H9 (cell line): Measurements from ENCODE around the gene DPP6. TPM values are rescaled to one million over a fixed set of nuclear protein-coding genes. Genes with fewer than 3 reads are reported as not detected.
A peak's percentile ranks its signal among the peaks of the same experiment; 100 is the strongest.

Source experiments
- DNase-seq: peaks from one replicate; pipeline ENCODE4 v3.0.0-alpha.2; 2017
- H2AFZ ChIP-seq: one replicate; pipeline ENCODE4 v1.6.1; 2013; ENCODE audit warnings: mild to moderate bottlenecking, low read length, control low read depth, moderate library complexity
- H2AK5ac ChIP-seq: 2 replicates; pipeline ENCODE4 v1.6.1; 2013; ENCODE audit warnings: low read length, control low read depth, mixed read lengths; ENCODE audit not compliant: insufficient read length
- H2BK120ac ChIP-seq: one replicate; pipeline ENCODE4 v1.6.1; 2013; ENCODE audit warnings: low read depth, mild to moderate bottlenecking, low read length, control low read depth, inconsistent platforms; ENCODE audit not compliant: poor library complexity, severe bottlenecking
- H2BK12ac ChIP-seq: 2 replicates; pipeline ENCODE4 v1.6.1; 2013; ENCODE audit warnings: low read length, control low read depth, mixed read lengths, low read depth; ENCODE audit not compliant: insufficient read length
- H2BK15ac ChIP-seq: 2 replicates; pipeline ENCODE4 v1.6.1; 2013; ENCODE audit warnings: low read depth, low read length, control low read depth
- H2BK20ac ChIP-seq: one replicate; pipeline ENCODE4 v1.6.1; 2013; ENCODE audit warnings: low read depth, mild to moderate bottlenecking, low read length, control low read depth, inconsistent platforms; ENCODE audit not compliant: poor library complexity, severe bottlenecking
- H2BK5ac ChIP-seq: 2 replicates; pipeline ENCODE4 v1.6.1; 2013; ENCODE audit warnings: low read length, control low read depth, mixed read lengths; ENCODE audit not compliant: insufficient read length
- H3K14ac ChIP-seq: 2 replicates; pipeline ENCODE4 v1.6.1; 2013; ENCODE audit warnings: low read length, control low read depth; ENCODE audit not compliant: insufficient read depth
- H3K18ac ChIP-seq: 2 replicates; pipeline ENCODE4 v1.6.1; 2013; ENCODE audit warnings: low read depth, mild to moderate bottlenecking, mixed read lengths, low read length, control low read depth; ENCODE audit not compliant: insufficient read length
- H3K23ac ChIP-seq: 2 replicates; pipeline ENCODE4 v1.6.1; 2013; ENCODE audit warnings: low read length, control low read depth, mixed read lengths, low read depth; ENCODE audit not compliant: insufficient read length
- H3K23me2 ChIP-seq: 2 replicates; pipeline ENCODE4 v1.6.1; 2013; ENCODE audit warnings: low read depth, mild to moderate bottlenecking, mixed read lengths, low read length, control low read depth; ENCODE audit not compliant: insufficient read length, poor library complexity, severe bottlenecking
- H3K27ac ChIP-seq: 2 replicates; pipeline ENCODE4 v1.5.1; 2013; ENCODE audit warnings: low read length, control low read depth, mixed read lengths, low read depth; ENCODE audit not compliant: insufficient read length
- H3K27me3 ChIP-seq: 2 replicates; pipeline ENCODE4 v1.6.1; 2013; ENCODE audit warnings: low read length, control low read depth, inconsistent platforms; ENCODE audit not compliant: insufficient read depth
- H3K4ac ChIP-seq: 2 replicates; pipeline ENCODE4 v1.6.1; 2013; ENCODE audit warnings: low read depth, mild to moderate bottlenecking, control low read depth, inconsistent platforms, low read length, moderate library complexity
- H3K4me1 ChIP-seq: 2 replicates; pipeline ENCODE4 v1.6.1; 2013; ENCODE audit warnings: low read length, control low read depth, inconsistent platforms; ENCODE audit not compliant: insufficient read depth
- H3K4me2 ChIP-seq: 2 replicates; pipeline ENCODE4 v1.6.1; 2013; ENCODE audit warnings: low read length, control low read depth, mixed read lengths; ENCODE audit not compliant: insufficient read length, insufficient read depth
- H3K56ac ChIP-seq: 2 replicates; pipeline ENCODE4 v1.6.1; 2013; ENCODE audit warnings: low read depth, mild to moderate bottlenecking, mixed read lengths, low read length, control low read depth; ENCODE audit not compliant: insufficient read length
- H3K79me1 ChIP-seq: 2 replicates; pipeline ENCODE4 v1.6.1; 2013; ENCODE audit warnings: low read depth, mild to moderate bottlenecking, moderate library complexity, low read length, control low read depth, inconsistent platforms; ENCODE audit not compliant: insufficient read depth, poor library complexity, severe bottlenecking
- H3K79me2 ChIP-seq: 2 replicates; pipeline ENCODE4 v1.6.1; 2013; ENCODE audit warnings: low read length, control low read depth, inconsistent platforms; ENCODE audit not compliant: insufficient read depth
- H3K9ac ChIP-seq: 2 replicates; pipeline ENCODE4 v1.6.1; 2013; ENCODE audit warnings: low read length, control low read depth, mixed read lengths; ENCODE audit not compliant: insufficient read length; ENCODE audit errors: extremely low read depth
- H3K9me3 ChIP-seq: one replicate; pipeline ENCODE4 v1.6.1; 2013; ENCODE audit warnings: low read depth, low read length, inconsistent platforms; ENCODE audit not compliant: control insufficient read depth
- H3T11ph ChIP-seq: one replicate; pipeline ENCODE4 v1.6.1; 2013; ENCODE audit warnings: mild to moderate bottlenecking, low read length, control low read depth, inconsistent platforms
- H4K20me1 ChIP-seq: one replicate; pipeline ENCODE4 v1.6.1; 2013; ENCODE audit not compliant: control insufficient read depth, insufficient read length, insufficient read depth
- H4K5ac ChIP-seq: 2 replicates; pipeline ENCODE4 v1.6.1; 2013; ENCODE audit warnings: low read depth, mild to moderate bottlenecking, mixed read lengths, low read length, control low read depth; ENCODE audit not compliant: insufficient read length
- H4K8ac ChIP-seq: replicated peaks from 2 replicates; pipeline ENCODE4 v1.6.1; 2013; ENCODE audit warnings: low read length, control low read depth, mixed read lengths, low read depth; ENCODE audit not compliant: insufficient read length
- H4K91ac ChIP-seq: 2 replicates; pipeline ENCODE4 v1.6.1; 2013; ENCODE audit warnings: low read depth, mild to moderate bottlenecking, moderate library complexity, mixed read lengths, low read length, control low read depth; ENCODE audit not compliant: insufficient read length
- H3K27ac Mint-ChIP-seq, 3 experiments: 2 replicates in 2 of 3; 3 replicates in 1 of 3; pipeline ENCODE4 v1.8.0; 2020 to 2021; ENCODE audit warnings: mixed read lengths in 3 of 3, mild to moderate bottlenecking in 1 of 3, moderate library complexity in 1 of 3
- H3K27me3 Mint-ChIP-seq: 2 replicates; pipeline ENCODE4 v1.8.0; 2021; ENCODE audit warnings: low read depth, mild to moderate bottlenecking, moderate library complexity, mixed read lengths
- H3K36me3 Mint-ChIP-seq, 3 experiments: 2 replicates in 2 of 3; 3 replicates in 1 of 3; pipeline ENCODE4 v1.8.0; 2020 to 2021; ENCODE audit warnings: low read depth in 3 of 3, mixed read lengths in 3 of 3; ENCODE audit not compliant: insufficient read depth in 1 of 3
- H3K4me1 Mint-ChIP-seq, 2 experiments: 2 replicates each; pipeline ENCODE4 v1.8.0; 2020; ENCODE audit warnings: mixed read lengths in 2 of 2
- H3K4me3 Mint-ChIP-seq, 2 experiments: 2 replicates in 1 of 2; 3 replicates in 1 of 2; pipeline ENCODE4 v1.8.0; 2020 to 2021; ENCODE audit warnings: mild to moderate bottlenecking in 2 of 2, mixed read lengths in 2 of 2, moderate library complexity in 1 of 2
- H3K9me3 Mint-ChIP-seq, 2 experiments: 2 replicates in 1 of 2; 3 replicates in 1 of 2; pipeline ENCODE4 v1.8.0; 2020; ENCODE audit warnings: mild to moderate bottlenecking in 2 of 2, mixed read lengths in 2 of 2, moderate library complexity in 1 of 2
- WGBS: extraction: QIAGEN DNeasy Blood & Tissue Kit; methylation state at CpG from one replicate; pipeline ENCODE4 v1.1.7; 2013; ENCODE audit warnings: missing lambda C conversion rate, low lambda C conversion rate, mixed read lengths; ENCODE audit not compliant: insufficient read length; ENCODE audit errors: extremely low coverage; 5-methylcytosine and 5-hydroxymethylcytosine counted together
- total RNA-seq: library from RNA; stranded (reverse); gene quantifications from 2 replicates; pipeline ENCODE4 v1.2.1, GENCODE V29; 2021
- TF ChIP-seq, protein P1 (sequence below): fragments of 200-600 bp; sonication (generic); conservative IDR thresholded peaks from 3 replicates; pipeline ENCODE4 v1.8.0; 2021; ENCODE audit warnings: antibody characterized with exemption, mild to moderate bottlenecking

DPP6 gene
- total RNA-seq, 1 experiment from 2014 or later, result 4.5 TPM

DNA sequence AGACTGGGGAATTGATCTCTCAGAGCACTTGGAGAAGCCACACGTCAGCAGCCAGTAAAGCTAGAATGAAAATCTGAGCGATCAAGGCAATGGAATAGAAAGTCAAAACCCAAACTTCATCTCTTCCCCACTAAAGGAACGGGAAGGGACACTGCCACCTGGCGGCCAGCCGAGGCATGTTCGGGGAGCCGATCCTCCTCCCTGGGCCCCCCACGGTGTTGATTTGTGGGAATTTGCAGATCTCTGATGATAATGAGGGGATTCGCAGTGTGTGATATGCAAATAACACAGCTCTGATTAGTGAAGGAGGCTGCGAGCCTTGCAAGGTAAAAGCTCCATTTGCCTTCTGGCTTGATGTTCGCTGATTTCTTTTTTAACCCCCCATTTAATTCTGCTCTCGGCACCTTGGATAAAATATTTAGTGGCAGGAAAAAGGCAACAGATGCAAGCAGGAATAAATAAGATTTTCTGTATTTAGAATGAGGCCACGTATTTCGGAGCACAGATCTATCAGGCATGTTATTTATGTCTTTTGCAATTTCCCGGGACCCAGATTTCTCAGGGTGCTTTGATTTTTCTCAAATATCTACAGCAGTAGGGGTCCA lies 692.2 kb downstream of the DPP6 start:
- no peak overlapping the region for H2AK5ac ChIP-seq
- Mint-ChIP-seq H3K4me1 (peaks cover 16 to 17% of the 10 kb centered on the region in 2 experiments), H3K36me3 (no peaks in the 10 kb centered on the region), H3K4me3 (no peak overlapping the region), H3K27ac (no peak overlapping the region), H3K9me3 (no peaks in the 10 kb centered on the region), H3K27me3 (peaks cover 6% of the 10 kb centered on the region)
- H2BK120ac ChIP-seq, result no peak overlapping the region
- H3K14ac ChIP-seq, result no peak overlapping the region
- H3K79me2 ChIP-seq, result no peaks in the 10 kb centered on the region
- no peaks in the 10 kb centered on the region for H3K9me3 ChIP-seq
- no peak overlapping the region for H3K27ac ChIP-seq
- no peaks in the 10 kb centered on the region for H3K23me2 ChIP-seq
- H3K79me1 ChIP-seq, result no peaks in the 10 kb centered on the region
- no peak overlapping the region for H2AFZ ChIP-seq
- no peak overlapping the region for H2BK5ac ChIP-seq
- H4K20me1 ChIP-seq, result peaks cover 2% of the 10 kb centered on the region
- no peak overlapping the region for H2BK15ac ChIP-seq
- peaks cover 6% of the 10 kb centered on the region; the same call in 1 of the 2 replicates for H3K4me1 ChIP-seq
- no peak overlapping the region for H3T11ph ChIP-seq
- TF ChIP-seq, protein P1, sequence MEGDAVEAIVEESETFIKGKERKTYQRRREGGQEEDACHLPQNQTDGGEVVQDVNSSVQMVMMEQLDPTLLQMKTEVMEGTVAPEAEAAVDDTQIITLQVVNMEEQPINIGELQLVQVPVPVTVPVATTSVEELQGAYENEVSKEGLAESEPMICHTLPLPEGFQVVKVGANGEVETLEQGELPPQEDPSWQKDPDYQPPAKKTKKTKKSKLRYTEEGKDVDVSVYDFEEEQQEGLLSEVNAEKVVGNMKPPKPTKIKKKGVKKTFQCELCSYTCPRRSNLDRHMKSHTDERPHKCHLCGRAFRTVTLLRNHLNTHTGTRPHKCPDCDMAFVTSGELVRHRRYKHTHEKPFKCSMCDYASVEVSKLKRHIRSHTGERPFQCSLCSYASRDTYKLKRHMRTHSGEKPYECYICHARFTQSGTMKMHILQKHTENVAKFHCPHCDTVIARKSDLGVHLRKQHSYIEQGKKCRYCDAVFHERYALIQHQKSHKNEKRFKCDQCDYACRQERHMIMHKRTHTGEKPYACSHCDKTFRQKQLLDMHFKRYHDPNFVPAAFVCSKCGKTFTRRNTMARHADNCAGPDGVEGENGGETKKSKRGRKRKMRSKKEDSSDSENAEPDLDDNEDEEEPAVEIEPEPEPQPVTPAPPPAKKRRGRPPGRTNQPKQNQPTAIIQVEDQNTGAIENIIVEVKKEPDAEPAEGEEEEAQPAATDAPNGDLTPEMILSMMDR, result peak; percentile 94
- peak; percentile 76 for DNase-seq
- H4K91ac ChIP-seq, result no peak overlapping the region
- WGBS, result no CpG with 5 or more reads among the region's 15 CpGs
- H2BK20ac ChIP-seq, result no peak overlapping the region
- H2BK12ac ChIP-seq, result no peak overlapping the region
- no peak overlapping the region for H3K56ac ChIP-seq
- no peaks in the 10 kb centered on the region for H3K27me3 ChIP-seq
- H3K18ac ChIP-seq, result no peak overlapping the region
- H3K4ac ChIP-seq, result no peak overlapping the region
- no peak overlapping the region for H3K4me2 ChIP-seq
- H4K8ac ChIP-seq, result no peak overlapping the region
- H3K23ac ChIP-seq, result no peak overlapping the region
- H3K9ac ChIP-seq, result no peak overlapping the region
- no peak overlapping the region for H4K5ac ChIP-seq
